Muscle layer of colon (tissue), 2 donors: Measurements from ENCODE around the gene IGFBPL1.
"Not testable (repeated sequence)": the region's sequence is repeated elsewhere in the genome, so short reads cannot be mapped to it uniquely, and the experiment has no call there.

Experiments used
- H3K27ac ChIP-seq: one replicate; pipeline ENCODE4 v1.7.0; 2013; ENCODE audit warnings: low read depth, mild to moderate bottlenecking, low read length, moderate library complexity
- H3K27me3 ChIP-seq, 2 donors: one replicate each; pipeline ENCODE4 v1.7.0; 2013; ENCODE audit warnings: low read length in 2 of 2, mild to moderate bottlenecking in 2 of 2; ENCODE audit not compliant: insufficient read depth in 2 of 2, control insufficient read depth in 1 of 2
- H3K36me3 ChIP-seq: one replicate; pipeline ENCODE4 v1.7.0; 2013; ENCODE audit warnings: mild to moderate bottlenecking, low read length; ENCODE audit not compliant: insufficient read depth
- H3K4me1 ChIP-seq: one replicate; pipeline ENCODE4 v1.7.0; 2013; ENCODE audit warnings: mild to moderate bottlenecking, low read length; ENCODE audit not compliant: insufficient read depth
- H3K4me3 ChIP-seq, 2 donors: one replicate each; pipeline ENCODE4 v1.7.0; 2013; ENCODE audit warnings: low read length in 2 of 2, low read depth in 1 of 2, mild to moderate bottlenecking in 1 of 2, moderate library complexity in 1 of 2
- H3K9ac ChIP-seq: one replicate; pipeline ENCODE4 v1.7.0; 2013; ENCODE audit warnings: low read length
- H3K9me3 ChIP-seq: one replicate; pipeline ENCODE4 v1.7.0; 2013; ENCODE audit warnings: mild to moderate bottlenecking, low read length
- donor health status: abdominal sarcoma.
- donor health status: Adenocarcinoma of cecum.

The IGFBPL1 gene

GRCh38 chr9:38423973-38424843 lies at the start of gene IGFBPL1:
Gene IGFBPL1 (minus strand): TSS chr9:38424454. CDS start chr9:38424424, 30 bp downstream.
- Histone ChIP-seq H3K27ac (no peak within 1 kb of the TSS), H3K9ac (no peak within 1 kb of the TSS), H3K27me3 (peaks cover 26 to 44% of the 10 kb centered on the region in 2 donors)

GRCh38 chr9:38472583-38473249 lies 48.5 kb upstream of the IGFBPL1 start:
- not testable (repeated sequence) for H3K9ac ChIP-seq, H3K4me1 ChIP-seq, H3K36me3 ChIP-seq, H3K27me3 ChIP-seq, H3K9me3 ChIP-seq, H3K27ac ChIP-seq, H3K4me3 ChIP-seq

More at GRCh38 chr9:38423973-38424843, at the start of gene IGFBPL1:
- no peaks in the 10 kb centered on the region for H3K4me1 ChIP-seq
- H3K4me3 ChIP-seq, result peak within 1 kb of the TSS in 1 of 2 donors; percentile 45
- H3K9me3 ChIP-seq, result no peaks in the 10 kb centered on the region
- no peaks in the 10 kb centered on the region for H3K36me3 ChIP-seq

- no peak overlapping the region for H3K27ac ChIP-seq
- no peak overlapping the region for H3K4me3 ChIP-seq
- no peak overlapping the region for H3K9ac ChIP-seq
- H3K9me3 ChIP-seq, result no peaks in the 10 kb centered on the region
- H3K36me3 ChIP-seq, result no peaks in the 10 kb centered on the region
- no peaks in the 10 kb centered on the region for H3K27me3 ChIP-seq
- H3K4me1 ChIP-seq, result no peaks in the 10 kb centered on the region
Measured at GRCh38 chr9:38467404-38467803, 43.1 kb upstream of the IGFBPL1 start.

GRCh38 chr9:38453835-38454234 lies 29.6 kb upstream of the IGFBPL1 start:
- no peak overlapping the region for H3K9ac ChIP-seq
- H3K27me3 ChIP-seq, result no peaks in the 10 kb centered on the region

GRCh38 chr9:38451162-38451561 lies 26.9 kb upstream of the IGFBPL1 start:
- no peaks in the 10 kb centered on the region for H3K27me3 ChIP-seq
- H3K4me3 ChIP-seq, result no peak overlapping the region
- no peak overlapping the region for H3K9ac ChIP-seq
- peaks cover 11% of the 10 kb centered on the region for H3K9me3 ChIP-seq
- H3K27ac ChIP-seq, result no peak overlapping the region
- H3K36me3 ChIP-seq, result no peaks in the 10 kb centered on the region
- no peaks in the 10 kb centered on the region for H3K4me1 ChIP-seq

More at GRCh38 chr9:38453835-38454234, 29.6 kb upstream of the IGFBPL1 start:
- Histone ChIP-seq H3K36me3 (no peaks in the 10 kb centered on the region), H3K4me3 (no peak overlapping the region), H3K27ac (no peak overlapping the region), H3K9me3 (peaks cover 11% of the 10 kb centered on the region), H3K4me1 (no peaks in the 10 kb centered on the region)

GRCh38 chr9:38447703-38448102 lies 23.4 kb upstream of the IGFBPL1 start:
- no peak overlapping the region for H3K27ac ChIP-seq
- no peak overlapping the region for H3K4me3 ChIP-seq
- no peak overlapping the region for H3K9ac ChIP-seq

GRCh38 chr9:38445154-38446043 lies 21.1 kb upstream of the IGFBPL1 start:
- Histone ChIP-seq H3K4me3 (no peak overlapping the region), H3K27me3 (no peaks in the 10 kb centered on the region), H3K9ac (no peak overlapping the region), H3K9me3 (no peaks in the 10 kb centered on the region), H3K4me1 (no peaks in the 10 kb centered on the region), H3K36me3 (no peaks in the 10 kb centered on the region), H3K27ac (no peak overlapping the region)

More at GRCh38 chr9:38447703-38448102, 23.4 kb upstream of the IGFBPL1 start:
- Histone ChIP-seq H3K36me3 (no peaks in the 10 kb centered on the region), H3K27me3 (no peaks in the 10 kb centered on the region), H3K4me1 (no peaks in the 10 kb centered on the region), H3K9me3 (peaks cover 11% of the 10 kb centered on the region)

GRCh38 chr9:38443597-38443996 lies 19.3 kb upstream of the IGFBPL1 start:
- H3K4me3 ChIP-seq, result no peak overlapping the region
- no peaks in the 10 kb centered on the region for H3K27me3 ChIP-seq
- no peaks in the 10 kb centered on the region for H3K9me3 ChIP-seq

GRCh38 chr9:38443181-38443580 lies 18.9 kb upstream of the IGFBPL1 start:
- Histone ChIP-seq H3K9ac (no peak overlapping the region), H3K27me3 (no peaks in the 10 kb centered on the region), H3K36me3 (no peaks in the 10 kb centered on the region), H3K27ac (no peak overlapping the region), H3K4me1 (no peaks in the 10 kb centered on the region), H3K4me3 (no peak overlapping the region), H3K9me3 (no peaks in the 10 kb centered on the region)

More at GRCh38 chr9:38443597-38443996, 19.3 kb upstream of the IGFBPL1 start:
- H3K36me3 ChIP-seq, result no peaks in the 10 kb centered on the region
- H3K27ac ChIP-seq, result no peak overlapping the region
- H3K9ac ChIP-seq, result no peak overlapping the region
- H3K4me1 ChIP-seq, result no peaks in the 10 kb centered on the region

- no peaks in the 10 kb centered on the region for H3K9me3 ChIP-seq
- no peaks in the 10 kb centered on the region for H3K36me3 ChIP-seq
- H3K27ac ChIP-seq, result no peak overlapping the region
- no peak overlapping the region for H3K4me3 ChIP-seq
- H3K9ac ChIP-seq, result no peak overlapping the region
- H3K27me3 ChIP-seq, result no peaks in the 10 kb centered on the region
- no peaks in the 10 kb centered on the region for H3K4me1 ChIP-seq
Measured at GRCh38 chr9:38442473-38443096, 18.3 kb upstream of the IGFBPL1 start.
